ENCODE results near the gene MLEC. TPM values are rescaled to one million over a fixed set of nuclear protein-coding genes. Genes with fewer than 3 reads are reported as not detected.

Gene MLEC
- total RNA-seq, 1 experiment from 2014 or later = 181 TPM

GRCh38 chr12:120710031-120710804, 23.3 kb downstream of the MLEC start, which contains the start of gene UNC119B:
Gene UNC119B, plus strand, starts transcription at chr12:120710458. Its CDS starts 17 bp downstream, at chr12:120710475.
- Mint-ChIP-seq H3K27ac (peak within 1 kb of the TSS; percentile 57 to 95 (median 75); a peak in 6 of 7 replicates), H3K36me3 (ENCODE audit: insufficient read depth in 1 of 3, low read depth in 3 of 3) (peaks cover 15 to 29% (median 23%) of the 10 kb centered on the region in 3 experiments)

More at GRCh38 chr12:120710031-120710804, 23.3 kb downstream of the MLEC start, which contains the start of gene UNC119B:
- Mint-ChIP-seq H3K9me3 (no peaks in the 10 kb centered on the region), H3K4me1 (peaks cover 19% of the 10 kb centered on the region in 2 experiments), H3K4me3 (peak within 1 kb of the TSS; percentile 84 to 85), H3K27me3 (ENCODE audit: low read depth) (no peaks in the 10 kb centered on the region; the same call in 1 of the 2 replicates)
- Histone ChIP-seq H2BK5ac (ENCODE audit: insufficient read length, low read length) (no peak within 1 kb of the TSS), H2AFZ (ENCODE audit: low read length) (no peak within 1 kb of the TSS), H3K27me3 (ENCODE audit: insufficient read depth, low read length) (no peaks in the 10 kb centered on the region), H3K79me1 (ENCODE audit: insufficient read depth, low read depth, low read length, poor library complexity, severe bottlenecking) (no peaks in the 10 kb centered on the region), H2AK5ac (ENCODE audit: insufficient read length, low read length) (no peak within 1 kb of the TSS), H3K27ac (ENCODE audit: insufficient read length, low read depth, low read length) (no peak within 1 kb of the TSS), H3K9ac (ENCODE audit: extremely low read depth, insufficient read length, low read length) (peak within 1 kb of the TSS; percentile 79), H2BK15ac (ENCODE audit: low read depth, low read length) (no peak within 1 kb of the TSS), H4K8ac (replicated peaks; ENCODE audit: insufficient read length, low read depth, low read length) (no peak within 1 kb of the TSS), H3K56ac (ENCODE audit: insufficient read length, low read depth, low read length) (no peak within 1 kb of the TSS), H4K5ac (ENCODE audit: insufficient read length, low read depth, low read length) (no peak within 1 kb of the TSS), H3K4me2 (ENCODE audit: insufficient read depth, insufficient read length, low read length) (peak within 1 kb of the TSS; percentile 69), H3K14ac (ENCODE audit: insufficient read depth, low read length) (peak within 1 kb of the TSS; percentile 87), H3K9me3 (ENCODE audit: control insufficient read depth, low read depth, low read length) (no peaks in the 10 kb centered on the region), H3T11ph (ENCODE audit: low read length) (no peak within 1 kb of the TSS), H4K20me1 (ENCODE audit: control insufficient read depth, insufficient read depth, insufficient read length) (no peaks in the 10 kb centered on the region), H3K18ac (ENCODE audit: insufficient read length, low read depth, low read length) (peak within 1 kb of the TSS; percentile 36), H4K91ac (ENCODE audit: insufficient read length, low read depth, low read length) (no peak within 1 kb of the TSS), H2BK120ac (ENCODE audit: low read depth, low read length, poor library complexity, severe bottlenecking) (no peak within 1 kb of the TSS), H3K4ac (ENCODE audit: low read depth, low read length) (no peak within 1 kb of the TSS), H3K79me2 (ENCODE audit: insufficient read depth, low read length) (no peaks in the 10 kb centered on the region; the same call in 1 of the 2 replicates), H3K4me1 (ENCODE audit: insufficient read depth, low read length) (no peaks in the 10 kb centered on the region; the same call in 1 of the 2 replicates), H3K23ac (ENCODE audit: insufficient read length, low read depth, low read length) (no peak within 1 kb of the TSS), H2BK12ac (ENCODE audit: insufficient read length, low read depth, low read length) (no peak within 1 kb of the TSS), H3K23me2 (ENCODE audit: insufficient read length, low read depth, low read length, poor library complexity, severe bottlenecking) (peaks cover 7% of the 10 kb centered on the region), H2BK20ac (ENCODE audit: low read depth, low read length, poor library complexity, severe bottlenecking) (no peak within 1 kb of the TSS)
- WGBS (ENCODE audit: extremely low coverage, insufficient read length, low lambda C conversion rate) = no CpG with 5 or more reads among the region's 76 CpGs
- no peak for TF ChIP-seq CTCF (conservative IDR thresholded peaks at IDR 0.05)
- DNase-seq = peak; percentile 89
